Ovary (tissue), 3 donors: Measurements from ENCODE around the gene RGS10.

Experiments used
- CTCF ChIP-seq, 3 donors: fragments of 450-650 bp in 2 of 3; fragments of 200-600 bp in 1 of 3; IDR thresholded peaks; one replicate each; pipeline versions ENCODE4 v1.5.1 to v1.8.0; 2016 to 2022; ENCODE audit warnings: antibody characterized with exemption in 3 of 3, mild to moderate bottlenecking in 1 of 3
- POLR2A ChIP-seq: fragments of 450-650 bp; IDR thresholded peaks from one replicate; pipeline ENCODE4 v1.6.1; 2017; ENCODE audit warnings: antibody characterized with exemption, mild to moderate bottlenecking, moderate library complexity
- donor health status: DM: no; HTN: no; CAD: no.

GRCh38 chr10:119549247-119549999 is 6.9 kb upstream of the RGS10 start:
- no peak for TF ChIP-seq CTCF (IDR thresholded peaks at IDR 0.05)
- TF ChIP-seq POLR2A = no peak
